Subcutaneous abdominal adipose tissue (tissue), 5 donors: ENCODE measurements around the gene TBC1D8.

Source experiments
- H3K27ac ChIP-seq: one replicate; pipeline ENCODE4 v1.7.0; 2013; ENCODE audit warnings: low read depth, mild to moderate bottlenecking, inconsistent platforms, low read length, moderate library complexity
- H3K27me3 ChIP-seq, 5 donors: one replicate each; pipeline ENCODE4 v1.7.0; 2013; ENCODE audit warnings: low read length in 5 of 5, inconsistent platforms in 1 of 5; ENCODE audit not compliant: control insufficient read depth in 5 of 5, insufficient read depth in 4 of 5
- H3K36me3 ChIP-seq, 5 donors: one replicate each; pipeline ENCODE4 v1.7.0; 2013; ENCODE audit warnings: low read length in 5 of 5; ENCODE audit not compliant: control insufficient read depth in 5 of 5, insufficient read depth in 5 of 5
- H3K4me1 ChIP-seq, 5 donors: one replicate each; pipeline ENCODE4 v1.7.0; 2013; ENCODE audit warnings: low read length in 5 of 5, mild to moderate bottlenecking in 3 of 5, moderate library complexity in 1 of 5; ENCODE audit not compliant: control insufficient read depth in 5 of 5, insufficient read depth in 5 of 5
- H3K4me3 ChIP-seq, 5 donors: one replicate each; pipeline ENCODE4 v1.7.0; 2013; ENCODE audit warnings: low read length in 5 of 5, low read depth in 1 of 5
- H3K9ac ChIP-seq, 5 donors: one replicate each; pipeline ENCODE4 v1.7.0; 2013; ENCODE audit warnings: low read length in 5 of 5, mild to moderate bottlenecking in 4 of 5, moderate library complexity in 3 of 5
- H3K9me3 ChIP-seq, 5 donors: one replicate each; pipeline ENCODE4 v1.7.0; 2013; ENCODE audit warnings: low read length in 5 of 5; ENCODE audit not compliant: control insufficient read depth in 5 of 5
- donor health status: healthy.
- donor health status: healthy.
- donor health status: healthy.
- donor health status: healthy.
- donor health status: healthy.

Gene TBC1D8

GRCh38 chr2:100995309-100996075 lies 155.7 kb downstream of the TBC1D8 start:
- Histone ChIP-seq H3K27ac (no peak overlapping the region), H3K4me1 (no peaks in the 10 kb centered on the region), H3K9ac (no peak overlapping the region), H3K4me3 (no peak overlapping the region), H3K27me3 (no peaks in the 10 kb centered on the region), H3K9me3 (no peaks in the 10 kb centered on the region), H3K36me3 (peaks cover 0 to 17% (median 2%) of the 10 kb centered on the region in 5 donors)

- H3K9me3 ChIP-seq: no peaks in the 10 kb centered on the region
- no peak overlapping the region for H3K27ac ChIP-seq
- H3K27me3 ChIP-seq: no peaks in the 10 kb centered on the region
- H3K9ac ChIP-seq: no peak overlapping the region
- peaks cover 0 to 17% (median 3%) of the 10 kb centered on the region in 5 donors for H3K36me3 ChIP-seq
- H3K4me1 ChIP-seq: no peaks in the 10 kb centered on the region
- H3K4me3 ChIP-seq: no peak overlapping the region
Observed at GRCh38 chr2:100993294-100993693, 157.9 kb downstream of the TBC1D8 start.

DNA sequence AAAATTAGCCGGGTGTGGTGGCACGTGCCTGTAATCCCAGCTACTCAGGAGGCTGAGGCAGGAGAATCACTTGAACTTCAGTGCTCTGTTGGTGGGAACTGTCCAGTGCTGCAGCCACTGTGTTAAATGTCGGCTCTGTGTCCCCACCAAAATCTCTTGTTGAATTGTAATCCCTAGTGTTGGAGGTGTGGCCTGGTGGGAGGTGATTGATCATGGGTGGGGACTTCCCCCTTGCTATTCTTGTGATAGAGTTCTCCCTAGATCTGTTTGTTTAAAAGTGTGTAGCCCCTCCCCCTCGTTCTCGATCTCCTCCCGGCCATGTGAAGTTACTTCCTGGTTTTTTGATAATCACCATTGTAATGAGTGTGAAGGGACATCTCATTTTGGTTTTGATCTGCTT lies 158.9 kb downstream of the TBC1D8 start:
- no peaks in the 10 kb centered on the region for H3K27me3 ChIP-seq
- H3K4me1 ChIP-seq: no peaks in the 10 kb centered on the region
- H3K4me3 ChIP-seq: no peak overlapping the region
- H3K36me3 ChIP-seq: peaks cover 0 to 17% (median 3%) of the 10 kb centered on the region in 5 donors
- no peak overlapping the region for H3K9ac ChIP-seq
- H3K27ac ChIP-seq: no peak overlapping the region
- H3K9me3 ChIP-seq: no peaks in the 10 kb centered on the region

DNA sequence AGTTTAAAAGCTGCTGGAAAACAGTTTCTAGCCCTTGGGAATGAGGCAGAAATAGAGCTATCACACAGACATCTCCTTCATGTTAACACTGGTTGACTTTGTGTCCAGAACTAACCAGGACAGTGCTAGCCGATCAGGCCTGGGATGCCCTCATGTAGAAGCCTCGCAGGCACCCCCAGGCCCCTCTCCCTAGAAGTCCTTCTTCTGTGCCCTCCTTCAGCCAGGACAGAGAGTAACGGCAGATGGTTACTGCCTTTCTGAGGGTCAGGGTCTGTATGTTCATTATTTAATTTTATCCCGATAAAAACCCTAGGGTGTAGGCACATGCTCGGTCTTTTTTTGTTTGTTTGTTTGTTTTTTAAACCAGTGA lies 159.8 kb downstream of the TBC1D8 start:
- no peaks in the 10 kb centered on the region for H3K27me3 ChIP-seq
- no peak overlapping the region for H3K4me3 ChIP-seq
- H3K4me1 ChIP-seq: no peaks in the 10 kb centered on the region
- no peak overlapping the region for H3K27ac ChIP-seq
- peaks cover 0 to 17% (median 3%) of the 10 kb centered on the region in 5 donors for H3K36me3 ChIP-seq
- no peaks in the 10 kb centered on the region for H3K9me3 ChIP-seq
- H3K9ac ChIP-seq: no peak overlapping the region

DNA sequence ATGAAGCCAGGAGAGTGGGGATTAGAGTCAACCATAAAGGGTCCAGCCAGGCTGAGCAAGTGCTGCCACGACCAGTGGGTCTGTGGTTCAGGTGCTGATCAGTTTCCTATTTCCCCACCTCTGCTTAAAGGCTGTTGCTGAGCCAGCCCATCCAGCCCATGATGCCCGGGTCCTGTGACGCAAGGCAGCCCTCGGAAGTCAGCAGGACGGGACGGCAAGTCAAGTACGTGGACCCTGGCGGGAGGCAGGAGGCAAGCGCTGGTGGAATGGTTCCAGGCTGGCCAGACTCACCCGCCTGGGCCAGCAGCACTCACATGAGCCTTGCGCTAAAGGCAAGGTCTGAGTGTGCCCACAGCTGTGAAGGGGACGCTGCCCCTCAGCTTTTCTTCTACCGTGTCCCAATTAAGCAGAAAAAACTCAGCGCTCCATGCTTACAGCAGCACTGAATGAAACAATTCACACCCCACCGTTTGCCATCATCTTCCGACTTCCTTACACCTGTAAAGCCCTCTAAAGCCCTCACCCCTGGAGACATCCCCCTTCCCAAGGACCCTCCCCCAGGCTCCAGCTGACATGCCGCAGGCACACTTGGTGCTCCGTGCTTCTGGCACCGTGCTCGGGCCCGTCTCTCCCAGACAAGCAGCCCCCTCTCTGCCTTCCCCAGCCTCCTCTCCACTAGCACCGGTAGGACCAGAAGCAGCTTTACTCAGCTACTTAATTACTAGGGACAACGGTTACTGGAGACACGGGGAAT lies 160.4 kb downstream of the TBC1D8 start:
- Histone ChIP-seq H3K27me3 (no peaks in the 10 kb centered on the region), H3K4me1 (no peaks in the 10 kb centered on the region), H3K36me3 (peaks cover 0 to 17% (median 3%) of the 10 kb centered on the region in 5 donors), H3K9ac (no peak overlapping the region), H3K4me3 (no peak overlapping the region), H3K9me3 (no peaks in the 10 kb centered on the region), H3K27ac (no peak overlapping the region)

GRCh38 chr2:100990166-100990565 lies 161.0 kb downstream of the TBC1D8 start:
- H3K27ac ChIP-seq: no peak overlapping the region
- H3K27me3 ChIP-seq: no peaks in the 10 kb centered on the region
- H3K9me3 ChIP-seq: no peaks in the 10 kb centered on the region
- peaks cover 0 to 13% (median 3%) of the 10 kb centered on the region in 5 donors for H3K36me3 ChIP-seq
- no peaks in the 10 kb centered on the region for H3K4me1 ChIP-seq
- H3K4me3 ChIP-seq: no peak overlapping the region
- H3K9ac ChIP-seq: no peak overlapping the region

- no peaks in the 10 kb centered on the region for H3K9me3 ChIP-seq
- no peak overlapping the region for H3K27ac ChIP-seq
- H3K36me3 ChIP-seq: peaks cover 0 to 9% (median 3%) of the 10 kb centered on the region in 5 donors
- H3K4me1 ChIP-seq: no peaks in the 10 kb centered on the region
- no peaks in the 10 kb centered on the region for H3K27me3 ChIP-seq
- no peak overlapping the region for H3K9ac ChIP-seq
- no peak overlapping the region for H3K4me3 ChIP-seq
Observed at GRCh38 chr2:100989666-100990065, 161.5 kb downstream of the TBC1D8 start.

- Histone ChIP-seq H3K27ac (no peak overlapping the region), H3K4me3 (no peak overlapping the region), H3K27me3 (no peaks in the 10 kb centered on the region), H3K36me3 (peaks cover 0 to 6% (median 3%) of the 10 kb centered on the region in 5 donors), H3K9ac (no peak overlapping the region), H3K9me3 (no peaks in the 10 kb centered on the region), H3K4me1 (no peaks in the 10 kb centered on the region)
Observed at GRCh38 chr2:100988630-100989417, 162.4 kb downstream of the TBC1D8 start.

GRCh38 chr2:100987974-100988373 lies 163.2 kb downstream of the TBC1D8 start:
- peaks cover 0 to 6% (median 3%) of the 10 kb centered on the region in 5 donors for H3K36me3 ChIP-seq
- no peaks in the 10 kb centered on the region for H3K4me1 ChIP-seq
- H3K9me3 ChIP-seq: no peaks in the 10 kb centered on the region
- no peak overlapping the region for H3K9ac ChIP-seq
- no peak overlapping the region for H3K4me3 ChIP-seq
- no peak overlapping the region for H3K27ac ChIP-seq
- H3K27me3 ChIP-seq: no peaks in the 10 kb centered on the region

DNA sequence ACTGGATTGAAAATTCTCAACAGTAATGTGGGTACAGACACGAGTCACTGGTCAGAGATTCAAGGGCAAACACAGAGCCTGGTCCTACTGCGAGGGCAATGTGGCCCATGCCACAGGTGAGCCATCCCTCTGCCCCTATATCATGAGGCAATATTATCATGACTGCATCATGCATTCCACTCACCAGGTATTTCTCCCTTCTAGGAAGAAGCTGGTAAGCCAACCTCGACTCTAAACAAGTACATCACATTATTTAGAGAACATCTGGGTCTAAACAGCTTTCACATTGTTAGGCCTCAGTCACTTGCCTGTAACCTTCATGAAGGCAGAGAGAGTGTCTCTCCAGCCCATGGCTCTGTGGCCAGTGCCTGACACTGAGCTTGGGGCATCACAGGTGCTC lies 163.6 kb downstream of the TBC1D8 start:
- Histone ChIP-seq H3K27me3 (no peaks in the 10 kb centered on the region), H3K9me3 (no peaks in the 10 kb centered on the region), H3K9ac (no peak overlapping the region), H3K4me3 (no peak overlapping the region), H3K4me1 (no peaks in the 10 kb centered on the region), H3K27ac (no peak overlapping the region), H3K36me3 (peaks cover 0 to 6% (median 4%) of the 10 kb centered on the region in 5 donors)
